Heart left ventricle (tissue), 16 donors: Measurements from ENCODE around the gene NEU1. TPM values are rescaled to one million over a fixed set of nuclear protein-coding genes. Genes with fewer than 3 reads are reported as not detected.

Experiments
- ATAC-seq, 4 donors: fragments of 200-7000 bp; cut with Tn5 transposase; one replicate each; pipeline ENCODE4 v1.9.1; 2020 to 2022; ENCODE audit warnings: moderate library complexity in 4 of 4, mild to moderate bottlenecking in 3 of 4, moderate number of reproducible peaks in 1 of 4
- DNase-seq, 5 donors: peaks; one replicate each; pipeline ENCODE4 v3.0.0-alpha.2; 2020
- H3K27ac ChIP-seq, 12 donors: fragments of 200-600 bp; sonication (generic) in 4 of 12; one replicate each; pipeline versions ENCODE4 v1.5.0 to v1.8.0; 2016 to 2022; ENCODE audit warnings: mild to moderate bottlenecking in 2 of 12
- H3K27me3 ChIP-seq, 9 donors: fragments of 200-600 bp; sonication (generic) in 2 of 9; one replicate each; pipeline versions ENCODE4 v1.5.1 to v1.8.0; 2016 to 2022; ENCODE audit warnings: mild to moderate bottlenecking in 3 of 9
- H3K36me3 ChIP-seq, 9 donors: fragments of 200-600 bp; sonication (generic) in 2 of 9; one replicate each; pipeline versions ENCODE4 v1.5.0 to v1.8.0; 2018 to 2022; ENCODE audit warnings: mild to moderate bottlenecking in 2 of 9
- H3K4me1 ChIP-seq, 12 donors: fragments of 200-600 bp; sonication (generic) in 4 of 12; one replicate each; pipeline versions ENCODE4 v1.5.0 to v1.8.0; 2016 to 2022; ENCODE audit warnings: mild to moderate bottlenecking in 3 of 12
- H3K4me3 ChIP-seq, 12 donors: fragments of 200-600 bp; sonication (generic) in 4 of 12; one replicate each; pipeline versions ENCODE4 v1.5.0 to v1.8.0; 2017 to 2022; ENCODE audit warnings: mild to moderate bottlenecking in 9 of 12, moderate library complexity in 4 of 12
- H3K9me3 ChIP-seq, 12 donors: fragments of 200-600 bp; sonication (generic) in 4 of 12; one replicate each; pipeline versions ENCODE4 v1.5.0 to v1.8.0; 2016 to 2022; ENCODE audit warnings: mild to moderate bottlenecking in 1 of 12
- POLR2A ChIP-seq, 2 donors: fragments of 450-650 bp; IDR thresholded peaks; one replicate each; pipeline ENCODE4 v1.6.1; 2017; ENCODE audit warnings: antibody characterized with exemption in 2 of 2, mild to moderate bottlenecking in 2 of 2, moderate library complexity in 2 of 2
- WGBS, 4 donors: extraction: QIAGEN DNeasy Blood & Tissue Kit in 2 of 4; methylation state at CpG; one replicate each; pipeline versions ENCODE4 v1.1.5 to v1.1.7; 2013 to 2018; 5-methylcytosine and 5-hydroxymethylcytosine counted together
- intact Hi-C, 10 donors: fragments of 100-400 bp; cut with DNase I; formaldehyde crosslinking; loops; one replicate each; pipeline versions ENCODE4 v1.11.1 to v1.14.2; 2022
- polyA plus RNA-seq, 2 donors: library from polyadenylated mRNA; stranded (reverse); fragments of 200-250 nt; gene quantifications; one replicate each; pipeline ENCODE4 v1.2.3, GENCODE V29; 2013
- total RNA-seq, 9 donors: library from RNA; depleted of rRNA in 2 of 9; stranded (reverse); fragments of >200 nt in 2 of 9; fragmentation: NEBNext Ultra II Directional in 3 of 9; extraction: Animal tissue kit (Norgen Biotek cat#: 25700) in 3 of 9; gene quantifications; one replicate each; pipeline versions ENCODE4 v1.1.0 to v1.2.4, GENCODE V29; 2016 to 2023
- TF ChIP-seq, protein P1 (sequence below), 12 donors: fragments of 200-600 bp; sonication (generic) in 4 of 12; IDR thresholded peaks; one replicate each; pipeline versions ENCODE4 v1.5.0 to v1.8.0; 2018 to 2022; ENCODE audit warnings: antibody characterized with exemption in 12 of 12, mild to moderate bottlenecking in 5 of 12
- donor health status: ischemic (EF 13 %, LVEDD 7.1; RV severe dilation, severe dysfunction).
- donor health status: healthy with polysubstance abuse.
- donor health status: DM: no; HTN: yes; CAD: no.
- donor health status: DM: no; HTN: no; CAD: no.
- donor health status: ischemic (EF 25% LVEDD 6.9; RV normal size, moderate dysfunction).
- donor health status: ischemic (EF 25% LVEDD 5.7; RV mildly dilated, moderate dysfunction).
- donor health status: healthy.
- donor health status: DM: yes; HTN: yes; CAD: no.
- donor health status: ischemic (EF 35%, LVEDD 5.7; RV mildly dilated, moderate dysfunction).
- donor health status: nonischemic (EF 11% LVEDD 7.7; RV severe dilation, severe dysfunction).
- donor health status: DM: yes; HTN: yes; CAD: no.
- donor health status: PGD.
- donor health status: ischemic (EF 29% LVEDD 5.4; RV normal size, mild dysfunction).
- donor health status: nonischemic (EF 23%, LVEDD 6.1; RV moderate dilation, normal function).

The NEU1 gene
- total and polyA plus RNA-seq, 11 donors: 18.7 to 63.1 (median 27.6) TPM

DNA sequence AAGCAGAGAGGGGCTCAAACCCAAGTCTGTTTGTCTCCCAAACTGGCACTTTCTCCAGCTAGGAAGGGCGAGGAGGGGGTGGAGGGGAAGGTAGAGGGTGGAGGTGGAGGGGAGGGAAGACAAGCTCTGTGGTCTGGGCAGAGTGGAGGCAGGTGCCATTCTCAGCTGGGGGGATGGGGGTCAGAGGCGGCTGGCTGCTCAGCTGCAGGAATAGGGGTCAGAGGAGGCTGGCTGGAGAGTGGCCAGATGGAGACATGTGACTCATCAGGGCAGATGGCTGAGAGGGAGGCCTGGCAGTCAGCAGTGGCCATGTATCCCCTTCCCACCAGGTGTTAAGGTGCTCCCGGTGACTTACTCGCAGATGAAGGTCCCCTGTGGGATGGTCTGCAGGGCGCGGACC, 19.7 kb upstream of the NEU1 start:
- Histone ChIP-seq H3K4me1 (no peaks in the 10 kb centered on the region), H3K9me3 (no peaks in the 10 kb centered on the region), H3K27ac (no peak overlapping the region), H3K27me3 (no peaks in the 10 kb centered on the region), H3K36me3 (peaks cover 0 to 82% (median 74%) of the 10 kb centered on the region in 9 donors), H3K4me3 (no peak overlapping the region)
- TF ChIP-seq, protein P1, sequence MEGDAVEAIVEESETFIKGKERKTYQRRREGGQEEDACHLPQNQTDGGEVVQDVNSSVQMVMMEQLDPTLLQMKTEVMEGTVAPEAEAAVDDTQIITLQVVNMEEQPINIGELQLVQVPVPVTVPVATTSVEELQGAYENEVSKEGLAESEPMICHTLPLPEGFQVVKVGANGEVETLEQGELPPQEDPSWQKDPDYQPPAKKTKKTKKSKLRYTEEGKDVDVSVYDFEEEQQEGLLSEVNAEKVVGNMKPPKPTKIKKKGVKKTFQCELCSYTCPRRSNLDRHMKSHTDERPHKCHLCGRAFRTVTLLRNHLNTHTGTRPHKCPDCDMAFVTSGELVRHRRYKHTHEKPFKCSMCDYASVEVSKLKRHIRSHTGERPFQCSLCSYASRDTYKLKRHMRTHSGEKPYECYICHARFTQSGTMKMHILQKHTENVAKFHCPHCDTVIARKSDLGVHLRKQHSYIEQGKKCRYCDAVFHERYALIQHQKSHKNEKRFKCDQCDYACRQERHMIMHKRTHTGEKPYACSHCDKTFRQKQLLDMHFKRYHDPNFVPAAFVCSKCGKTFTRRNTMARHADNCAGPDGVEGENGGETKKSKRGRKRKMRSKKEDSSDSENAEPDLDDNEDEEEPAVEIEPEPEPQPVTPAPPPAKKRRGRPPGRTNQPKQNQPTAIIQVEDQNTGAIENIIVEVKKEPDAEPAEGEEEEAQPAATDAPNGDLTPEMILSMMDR (IDR thresholded peaks at IDR 0.05): no peak
- TF ChIP-seq POLR2A (IDR thresholded peaks at IDR 0.05): no peak
- ATAC-seq: peak in 1 of 4 donors; percentile 25
- WGBS, 4 donors: 74 to 89% (median 85%) methylated on average over 5 to 6 of the region's 6 CpGs
- intact Hi-C loops: no loop called here
- no peak for DNase-seq

DNA sequence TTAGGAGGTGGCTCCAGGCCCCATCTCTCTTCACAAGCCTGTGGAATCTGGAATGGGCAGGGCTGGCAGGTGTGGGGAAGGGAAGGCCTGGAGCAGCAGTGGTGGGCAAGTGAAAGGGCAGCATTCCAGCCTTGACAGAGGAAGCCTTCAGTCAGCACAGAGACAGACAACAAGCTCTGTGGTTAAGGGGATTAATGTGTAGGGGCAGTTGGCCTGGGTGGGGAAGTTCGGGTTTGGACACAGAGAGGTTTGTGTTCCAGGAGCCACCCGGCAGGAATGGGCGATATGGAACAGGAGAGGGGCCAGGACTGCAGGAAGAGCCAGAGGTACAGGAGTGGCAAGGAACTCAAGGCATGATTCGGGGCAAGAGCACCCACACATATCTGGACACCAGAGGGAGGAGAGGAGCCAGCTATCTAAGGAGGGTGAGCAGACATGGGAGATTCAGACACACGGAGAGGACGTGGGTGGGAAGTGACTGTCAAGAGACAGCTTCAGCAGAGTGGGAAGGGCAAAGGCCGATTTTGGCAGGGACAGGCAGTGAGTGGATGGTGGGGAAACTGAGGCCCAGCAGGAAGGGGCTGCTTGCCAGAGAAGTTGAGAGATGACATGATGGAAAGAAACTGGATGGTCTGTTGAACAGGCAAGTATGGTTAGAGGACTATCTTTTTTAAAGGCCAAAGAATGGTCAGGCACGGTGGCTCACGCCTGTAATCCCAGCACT, 18.7 kb upstream of the NEU1 start:
- no peaks in the 10 kb centered on the region for H3K4me1 ChIP-seq
- H3K9me3 ChIP-seq: no peaks in the 10 kb centered on the region
- DNase-seq (no peak), ATAC-seq (no peak)
- peaks cover 0 to 72% (median 64%) of the 10 kb centered on the region in 9 donors for H3K36me3 ChIP-seq
- TF ChIP-seq, protein P1 (IDR thresholded peaks at IDR 0.05): no peak
- TF ChIP-seq POLR2A (IDR thresholded peaks at IDR 0.05): no peak
- no peaks in the 10 kb centered on the region for H3K27me3 ChIP-seq
- no peak overlapping the region for H3K4me3 ChIP-seq
- WGBS, 4 donors: 83 to 90% (median 87%) methylated on average over 9 of the region's 9 CpGs
- intact Hi-C loops: no loop called here
- H3K27ac ChIP-seq: no peak overlapping the region

DNA sequence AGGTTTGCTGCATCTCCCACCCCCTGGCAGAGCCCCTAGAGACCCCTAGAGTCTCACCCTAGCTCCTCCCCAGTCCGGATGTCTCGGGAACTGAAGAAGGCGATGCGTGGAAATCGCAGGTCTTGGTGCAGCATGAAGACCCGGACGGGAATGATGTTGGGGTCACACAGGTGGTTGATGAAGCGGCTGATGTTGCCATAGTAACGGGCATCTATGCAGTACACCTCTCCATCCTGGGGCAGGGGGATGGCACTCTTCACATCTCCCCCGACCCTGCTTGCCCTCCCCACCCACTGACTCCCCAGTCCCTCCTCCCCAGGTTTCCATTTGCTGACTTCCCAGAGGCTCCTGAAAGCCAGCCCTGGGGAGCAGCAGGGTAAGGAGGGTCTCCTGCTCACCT, 18.0 kb upstream of the NEU1 start:
- H3K4me3 ChIP-seq: no peak overlapping the region
- intact Hi-C loops: no loop called here
- H3K9me3 ChIP-seq: no peaks in the 10 kb centered on the region
- DNase-seq: no peak
- H3K36me3 ChIP-seq: peaks cover 0 to 65% (median 57%) of the 10 kb centered on the region in 9 donors
- 91 to 94% (median 91%) methylated on average over 10 of the region's 10 CpGs for WGBS, 4 donors
- no peak for TF ChIP-seq POLR2A (IDR thresholded peaks at IDR 0.05)
- TF ChIP-seq, protein P1 (IDR thresholded peaks at IDR 0.05): no peak
- no peaks in the 10 kb centered on the region for H3K4me1 ChIP-seq
- H3K27me3 ChIP-seq: no peaks in the 10 kb centered on the region
- H3K27ac ChIP-seq: no peak overlapping the region
- no peak for ATAC-seq

DNA sequence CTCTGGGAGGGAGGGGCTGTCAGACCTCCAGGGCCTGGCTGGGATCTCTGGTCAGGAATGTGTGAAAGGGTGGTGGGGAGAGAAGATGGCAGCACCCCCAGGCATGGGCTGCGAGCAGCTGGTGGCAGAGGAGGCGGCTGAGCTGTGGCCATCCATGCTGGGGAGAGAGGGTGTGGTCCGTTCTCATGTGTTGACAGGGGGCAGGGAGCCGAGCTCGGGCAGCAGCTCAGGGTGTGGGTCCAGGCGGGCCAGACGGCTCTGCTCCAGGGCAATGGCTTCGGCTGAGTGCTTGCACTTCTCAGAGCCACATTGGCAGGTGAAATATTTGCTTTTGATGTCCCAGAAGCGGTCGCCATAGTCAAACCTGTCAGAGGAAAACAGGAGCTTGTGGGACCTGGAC, 17.3 kb upstream of the NEU1 start:
- no peaks in the 10 kb centered on the region for H3K9me3 ChIP-seq
- no peak overlapping the region for H3K4me3 ChIP-seq
- no peak overlapping the region for H3K27ac ChIP-seq
- no peaks in the 10 kb centered on the region for H3K27me3 ChIP-seq
- no peaks in the 10 kb centered on the region for H3K4me1 ChIP-seq
- ATAC-seq: no peak
- H3K36me3 ChIP-seq: peaks cover 0 to 58% (median 52%) of the 10 kb centered on the region in 9 donors
- intact Hi-C loops: loop anchor here in 1 of 10 donors (5.0 kb wide), 1 partner anchor 203 kb away; no protein-coding TSS in a partner anchor
- no peak for TF ChIP-seq POLR2A (IDR thresholded peaks at IDR 0.05)
- DNase-seq: no peak
- WGBS, 4 donors: 72 to 85% (median 78%) methylated on average over 10 of the region's 10 CpGs
